DOHH2 (cell line): ENCODE measurements around the gene GRID1.

Experiments used
- EZH2phosphoT487 ChIP-seq: fragments of 200-600 bp; sonication (generic); IDR thresholded peaks from 2 replicates; pipeline ENCODE4 v1.6.1; 2017; ENCODE audit warnings: borderline replicate concordance, mild to moderate bottlenecking, antibody characterized with exemption, low read length, moderate library complexity, mixed read lengths
- TF ChIP-seq, protein P1 (sequence below): fragments of 200-600 bp; sonication (generic); IDR thresholded peaks from one replicate; pipeline ENCODE4 v1.5.1; 2014; ENCODE audit warnings: antibody characterized with exemption, mild to moderate bottlenecking, low read depth, low read length; ENCODE audit not compliant: poor library complexity, severe bottlenecking

- TF ChIP-seq, protein P1, sequence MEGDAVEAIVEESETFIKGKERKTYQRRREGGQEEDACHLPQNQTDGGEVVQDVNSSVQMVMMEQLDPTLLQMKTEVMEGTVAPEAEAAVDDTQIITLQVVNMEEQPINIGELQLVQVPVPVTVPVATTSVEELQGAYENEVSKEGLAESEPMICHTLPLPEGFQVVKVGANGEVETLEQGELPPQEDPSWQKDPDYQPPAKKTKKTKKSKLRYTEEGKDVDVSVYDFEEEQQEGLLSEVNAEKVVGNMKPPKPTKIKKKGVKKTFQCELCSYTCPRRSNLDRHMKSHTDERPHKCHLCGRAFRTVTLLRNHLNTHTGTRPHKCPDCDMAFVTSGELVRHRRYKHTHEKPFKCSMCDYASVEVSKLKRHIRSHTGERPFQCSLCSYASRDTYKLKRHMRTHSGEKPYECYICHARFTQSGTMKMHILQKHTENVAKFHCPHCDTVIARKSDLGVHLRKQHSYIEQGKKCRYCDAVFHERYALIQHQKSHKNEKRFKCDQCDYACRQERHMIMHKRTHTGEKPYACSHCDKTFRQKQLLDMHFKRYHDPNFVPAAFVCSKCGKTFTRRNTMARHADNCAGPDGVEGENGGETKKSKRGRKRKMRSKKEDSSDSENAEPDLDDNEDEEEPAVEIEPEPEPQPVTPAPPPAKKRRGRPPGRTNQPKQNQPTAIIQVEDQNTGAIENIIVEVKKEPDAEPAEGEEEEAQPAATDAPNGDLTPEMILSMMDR, result no peak
- no peak for TF ChIP-seq EZH2phosphoT487
These were observed 144.3 kb downstream of the GRID1 start for GRCh38 chr10:86222336-86222650.
